HL-60 (cell line): Measurements from ENCODE around the gene ERGIC1.

Experiments used
- DNase-seq, 2 experiments: peaks; one replicate each; pipeline ENCODE4 v3.0.0-alpha.2; 2010 to 2020; ENCODE audit warnings: low read depth in 1 of 2, low spot score in 1 of 2
- H3K27ac ChIP-seq: fragments of 250-450 bp; sonication (Bioruptor Pico); replicated peaks from 2 replicates; pipeline ENCODE4 v1.5.1; 2020; ENCODE audit warnings: mild to moderate bottlenecking, moderate library complexity
- H3K27me3 ChIP-seq: fragments of 250-450 bp; sonication (Bioruptor Pico); 2 replicates; pipeline ENCODE4 v1.5.1; 2021; ENCODE audit warnings: mild to moderate bottlenecking, moderate library complexity; ENCODE audit not compliant: insufficient read depth, poor library complexity, severe bottlenecking
- H3K4me3 ChIP-seq: replicated peaks from 2 replicates; pipeline ENCODE4 v1.5.1; 2011; ENCODE audit warnings: mild to moderate bottlenecking, control low read depth, low read length; ENCODE audit not compliant: insufficient read depth
- GABPA ChIP-seq: IDR thresholded peaks from 2 replicates; pipeline ENCODE4 v1.6.1; 2012; ENCODE audit warnings: low read depth
- POLR2AphosphoS5 ChIP-seq: IDR thresholded peaks from 2 replicates; pipeline ENCODE4 v1.6.1; 2012; ENCODE audit warnings: low read depth
- SPI1 ChIP-seq: IDR thresholded peaks from 2 replicates; pipeline ENCODE4 v1.6.1; 2012; ENCODE audit warnings: low read depth, mild to moderate bottlenecking, borderline replicate concordance
- TF ChIP-seq, protein P1 (sequence below): IDR thresholded peaks from 2 replicates; pipeline ENCODE4 v1.6.1; 2012; ENCODE audit warnings: low read depth; ENCODE audit not compliant: insufficient replicate concordance
- TF ChIP-seq, protein P2 (sequence below): IDR thresholded peaks from one replicate; pipeline ENCODE4 v1.5.1; 2011; ENCODE audit warnings: low read length, control low read depth, inconsistent platforms; ENCODE audit not compliant: insufficient read depth

ERGIC1 gene

DNA sequence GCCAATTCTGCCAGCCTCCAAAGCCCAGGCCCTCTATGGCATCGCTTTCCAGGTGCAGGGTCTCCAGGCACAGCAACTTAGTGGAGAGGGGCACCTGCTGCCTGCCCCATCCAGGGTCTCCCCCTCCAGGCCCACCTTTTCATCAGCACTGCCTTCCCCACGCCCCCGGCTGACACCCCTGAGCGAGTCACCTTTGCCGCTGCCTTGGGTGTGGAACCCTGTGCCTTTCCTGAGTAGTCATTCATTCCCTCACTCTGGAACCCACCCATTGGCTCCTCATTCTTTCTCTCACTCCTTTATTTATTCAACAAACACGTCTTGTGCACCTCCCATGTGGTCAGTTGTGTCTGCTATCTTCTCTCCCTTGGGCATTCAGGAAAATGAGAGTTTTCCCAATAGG, 110.7 kb downstream of the ERGIC1 start:
- Histone ChIP-seq H3K27ac (no peak overlapping the region), H3K4me3 (no peak overlapping the region), H3K27me3 (no peaks in the 10 kb centered on the region)
- DNase-seq: no peak
- TF ChIP-seq, protein P1, sequence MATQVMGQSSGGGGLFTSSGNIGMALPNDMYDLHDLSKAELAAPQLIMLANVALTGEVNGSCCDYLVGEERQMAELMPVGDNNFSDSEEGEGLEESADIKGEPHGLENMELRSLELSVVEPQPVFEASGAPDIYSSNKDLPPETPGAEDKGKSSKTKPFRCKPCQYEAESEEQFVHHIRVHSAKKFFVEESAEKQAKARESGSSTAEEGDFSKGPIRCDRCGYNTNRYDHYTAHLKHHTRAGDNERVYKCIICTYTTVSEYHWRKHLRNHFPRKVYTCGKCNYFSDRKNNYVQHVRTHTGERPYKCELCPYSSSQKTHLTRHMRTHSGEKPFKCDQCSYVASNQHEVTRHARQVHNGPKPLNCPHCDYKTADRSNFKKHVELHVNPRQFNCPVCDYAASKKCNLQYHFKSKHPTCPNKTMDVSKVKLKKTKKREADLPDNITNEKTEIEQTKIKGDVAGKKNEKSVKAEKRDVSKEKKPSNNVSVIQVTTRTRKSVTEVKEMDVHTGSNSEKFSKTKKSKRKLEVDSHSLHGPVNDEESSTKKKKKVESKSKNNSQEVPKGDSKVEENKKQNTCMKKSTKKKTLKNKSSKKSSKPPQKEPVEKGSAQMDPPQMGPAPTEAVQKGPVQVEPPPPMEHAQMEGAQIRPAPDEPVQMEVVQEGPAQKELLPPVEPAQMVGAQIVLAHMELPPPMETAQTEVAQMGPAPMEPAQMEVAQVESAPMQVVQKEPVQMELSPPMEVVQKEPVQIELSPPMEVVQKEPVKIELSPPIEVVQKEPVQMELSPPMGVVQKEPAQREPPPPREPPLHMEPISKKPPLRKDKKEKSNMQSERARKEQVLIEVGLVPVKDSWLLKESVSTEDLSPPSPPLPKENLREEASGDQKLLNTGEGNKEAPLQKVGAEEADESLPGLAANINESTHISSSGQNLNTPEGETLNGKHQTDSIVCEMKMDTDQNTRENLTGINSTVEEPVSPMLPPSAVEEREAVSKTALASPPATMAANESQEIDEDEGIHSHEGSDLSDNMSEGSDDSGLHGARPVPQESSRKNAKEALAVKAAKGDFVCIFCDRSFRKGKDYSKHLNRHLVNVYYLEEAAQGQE: no peak
- TF ChIP-seq SPI1 (no peak), POLR2AphosphoS5 (no peak), GABPA (no peak)
- TF ChIP-seq, protein P2, sequence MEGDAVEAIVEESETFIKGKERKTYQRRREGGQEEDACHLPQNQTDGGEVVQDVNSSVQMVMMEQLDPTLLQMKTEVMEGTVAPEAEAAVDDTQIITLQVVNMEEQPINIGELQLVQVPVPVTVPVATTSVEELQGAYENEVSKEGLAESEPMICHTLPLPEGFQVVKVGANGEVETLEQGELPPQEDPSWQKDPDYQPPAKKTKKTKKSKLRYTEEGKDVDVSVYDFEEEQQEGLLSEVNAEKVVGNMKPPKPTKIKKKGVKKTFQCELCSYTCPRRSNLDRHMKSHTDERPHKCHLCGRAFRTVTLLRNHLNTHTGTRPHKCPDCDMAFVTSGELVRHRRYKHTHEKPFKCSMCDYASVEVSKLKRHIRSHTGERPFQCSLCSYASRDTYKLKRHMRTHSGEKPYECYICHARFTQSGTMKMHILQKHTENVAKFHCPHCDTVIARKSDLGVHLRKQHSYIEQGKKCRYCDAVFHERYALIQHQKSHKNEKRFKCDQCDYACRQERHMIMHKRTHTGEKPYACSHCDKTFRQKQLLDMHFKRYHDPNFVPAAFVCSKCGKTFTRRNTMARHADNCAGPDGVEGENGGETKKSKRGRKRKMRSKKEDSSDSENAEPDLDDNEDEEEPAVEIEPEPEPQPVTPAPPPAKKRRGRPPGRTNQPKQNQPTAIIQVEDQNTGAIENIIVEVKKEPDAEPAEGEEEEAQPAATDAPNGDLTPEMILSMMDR: no peak

DNA sequence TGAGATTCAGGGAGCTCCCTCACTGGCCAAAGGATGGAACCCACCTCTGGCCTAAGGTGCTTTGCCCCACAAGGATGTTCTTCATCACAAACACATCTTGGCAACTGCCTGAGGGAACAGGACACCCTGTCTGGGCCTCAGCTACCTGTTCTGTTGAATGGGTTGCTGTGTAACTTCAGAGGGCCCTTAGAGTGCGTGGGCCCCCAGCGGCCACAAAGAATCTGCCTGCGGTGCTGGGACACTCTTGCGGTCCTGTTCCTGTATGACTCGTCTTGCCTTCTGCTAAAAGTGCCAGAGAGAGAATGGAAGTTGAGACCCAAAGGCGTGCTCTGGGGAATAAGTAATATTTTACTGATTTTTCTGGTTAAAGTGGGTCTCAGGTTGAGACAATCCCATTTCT, 111.1 kb downstream of the ERGIC1 start:
- Histone ChIP-seq H3K27me3 (no peaks in the 10 kb centered on the region), H3K27ac (no peak overlapping the region), H3K4me3 (no peak overlapping the region)
- TF ChIP-seq, protein P1: no peak
- TF ChIP-seq, protein P2: no peak
- DNase-seq: no peak

GRCh38 chr5:172946146-172946545, 112.1 kb downstream of the ERGIC1 start:
- no peak overlapping the region for H3K27ac ChIP-seq
- no peaks in the 10 kb centered on the region for H3K27me3 ChIP-seq
- no peak overlapping the region for H3K4me3 ChIP-seq
- TF ChIP-seq, protein P1: no peak
- TF ChIP-seq GABPA (no peak), POLR2AphosphoS5 (no peak), SPI1 (no peak)
- TF ChIP-seq, protein P2: no peak
- DNase-seq: no peak
